Vagina (tissue), 2 donors: Measurements from ENCODE around the gene ACADL. TPM values are rescaled to one million over a fixed set of nuclear protein-coding genes. Genes with fewer than 3 reads are reported as not detected.

ENCODE experiments used
- DNase-seq, 2 donors: peaks; one replicate each; pipeline ENCODE4 v3.0.0-alpha.2; 2017; ENCODE audit errors: extremely low spot score in 2 of 2
- H3K27ac ChIP-seq: fragments of 200-600 bp; sonication (generic); one replicate; pipeline ENCODE4 v1.5.1; 2019
- H3K27me3 ChIP-seq: fragments of 200-600 bp; sonication (generic); one replicate; pipeline ENCODE4 v1.5.1; 2019
- H3K36me3 ChIP-seq, 2 donors: fragments of 200-600 bp; sonication (generic); one replicate each; pipeline ENCODE4 v1.5.1; 2017 to 2019
- H3K4me1 ChIP-seq: fragments of 200-600 bp; sonication (generic); one replicate; pipeline ENCODE4 v1.5.1; 2019
- H3K4me3 ChIP-seq, 2 donors: fragments of 200-600 bp; sonication (generic); 1 replicate in 1 of 2; 2 replicates in 1 of 2; pipeline ENCODE4 v1.5.1; 2016 to 2019
- H3K9me3 ChIP-seq: fragments of 200-600 bp; sonication (generic); one replicate; pipeline ENCODE4 v1.5.1; 2019
- POLR2A ChIP-seq, 2 donors: fragments of 450-650 bp; IDR thresholded peaks; one replicate each; pipeline ENCODE4 v1.6.1; 2017; ENCODE audit warnings: antibody characterized with exemption in 2 of 2, mild to moderate bottlenecking in 2 of 2, moderate library complexity in 2 of 2
- POLR2AphosphoS5 ChIP-seq, 2 donors: sonication (generic); formaldehyde crosslinking; IDR thresholded peaks; one replicate each; pipeline ENCODE4 v1.9.0; 2017; ENCODE audit warnings: antibody characterized with exemption in 2 of 2, mild to moderate bottlenecking in 2 of 2, low read depth in 1 of 2; ENCODE audit not compliant: insufficient read depth in 1 of 2
- intact Hi-C: fragments of 100-400 bp; cut with DNase I; formaldehyde crosslinking; loops from one replicate; pipeline ENCODE4 v1.15.1; 2023
- total RNA-seq: library from RNA; depleted of rRNA; stranded (reverse); fragments of >200 nt; gene quantifications from one replicate; pipeline ENCODE4 v1.2.3, GENCODE V29; 2016
- TF ChIP-seq, protein P1 (sequence below), 3 experiments: fragments of 450-650 bp in 2 of 3; fragments of 200-600 bp in 1 of 3; sonication (generic) in 1 of 3; IDR thresholded peaks; one replicate each; pipeline ENCODE4 v1.5.1; 2017 to 2019; ENCODE audit warnings: antibody characterized with exemption in 3 of 3, mild to moderate bottlenecking in 2 of 3, moderate library complexity in 2 of 3

The ACADL gene
- total RNA-seq, 1 donor from 2014 or later: 10.6 TPM

GRCh38 chr2:210250622-210251021 is 25.4 kb upstream of the ACADL start:
- TF ChIP-seq POLR2A (IDR thresholded peaks at IDR 0.05) (no peak), POLR2AphosphoS5 (IDR thresholded peaks at IDR 0.05; ENCODE audit: insufficient read depth in 1 of 2, low read depth in 1 of 2) (no peak)
- TF ChIP-seq, protein P1, sequence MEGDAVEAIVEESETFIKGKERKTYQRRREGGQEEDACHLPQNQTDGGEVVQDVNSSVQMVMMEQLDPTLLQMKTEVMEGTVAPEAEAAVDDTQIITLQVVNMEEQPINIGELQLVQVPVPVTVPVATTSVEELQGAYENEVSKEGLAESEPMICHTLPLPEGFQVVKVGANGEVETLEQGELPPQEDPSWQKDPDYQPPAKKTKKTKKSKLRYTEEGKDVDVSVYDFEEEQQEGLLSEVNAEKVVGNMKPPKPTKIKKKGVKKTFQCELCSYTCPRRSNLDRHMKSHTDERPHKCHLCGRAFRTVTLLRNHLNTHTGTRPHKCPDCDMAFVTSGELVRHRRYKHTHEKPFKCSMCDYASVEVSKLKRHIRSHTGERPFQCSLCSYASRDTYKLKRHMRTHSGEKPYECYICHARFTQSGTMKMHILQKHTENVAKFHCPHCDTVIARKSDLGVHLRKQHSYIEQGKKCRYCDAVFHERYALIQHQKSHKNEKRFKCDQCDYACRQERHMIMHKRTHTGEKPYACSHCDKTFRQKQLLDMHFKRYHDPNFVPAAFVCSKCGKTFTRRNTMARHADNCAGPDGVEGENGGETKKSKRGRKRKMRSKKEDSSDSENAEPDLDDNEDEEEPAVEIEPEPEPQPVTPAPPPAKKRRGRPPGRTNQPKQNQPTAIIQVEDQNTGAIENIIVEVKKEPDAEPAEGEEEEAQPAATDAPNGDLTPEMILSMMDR (IDR thresholded peaks at IDR 0.05): no peak
- no peak overlapping the region for H3K4me3 ChIP-seq
- intact Hi-C loops: no loop called here
- H3K36me3 ChIP-seq: no peaks in the 10 kb centered on the region
- no peaks in the 10 kb centered on the region for H3K27me3 ChIP-seq
- H3K27ac ChIP-seq: no peak overlapping the region
- H3K9me3 ChIP-seq: no peaks in the 10 kb centered on the region
- H3K4me1 ChIP-seq: no peaks in the 10 kb centered on the region
- no peak for DNase-seq

- no peaks in the 10 kb centered on the region for H3K36me3 ChIP-seq
- TF ChIP-seq POLR2A (IDR thresholded peaks at IDR 0.05) (no peak), POLR2AphosphoS5 (IDR thresholded peaks at IDR 0.05; ENCODE audit: insufficient read depth in 1 of 2, low read depth in 1 of 2) (no peak)
- TF ChIP-seq, protein P1 (IDR thresholded peaks at IDR 0.05): no peak
- H3K27ac ChIP-seq: no peak overlapping the region
- DNase-seq: no peak
- no peaks in the 10 kb centered on the region for H3K4me1 ChIP-seq
- H3K27me3 ChIP-seq: no peaks in the 10 kb centered on the region
- no peak overlapping the region for H3K4me3 ChIP-seq
- intact Hi-C loops: no loop called here
- no peaks in the 10 kb centered on the region for H3K9me3 ChIP-seq
Measured at GRCh38 chr2:210233487-210233886, 8.2 kb upstream of the ACADL start.

DNA sequence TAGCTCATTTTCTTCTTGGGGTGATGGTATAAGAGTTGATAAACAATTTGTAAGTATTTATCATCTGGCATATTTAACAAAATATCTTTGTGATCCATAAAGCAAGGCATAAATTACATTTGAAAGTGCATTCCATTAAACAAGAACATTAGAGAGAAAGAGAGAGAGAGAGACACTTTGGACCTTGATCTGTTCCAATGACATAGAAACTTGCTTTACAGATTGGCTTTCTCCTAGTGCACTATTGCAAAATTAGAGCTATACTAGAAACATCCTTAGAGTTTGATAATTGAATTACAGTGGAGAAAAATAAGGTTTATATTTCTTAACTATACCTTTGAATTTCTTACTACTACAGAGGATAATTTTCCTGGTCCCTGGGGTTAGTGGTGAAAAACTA is 5.7 kb upstream of the ACADL start:
- Histone ChIP-seq H3K4me1 (peaks cover 1% of the 10 kb centered on the region), H3K4me3 (no peak overlapping the region), H3K36me3 (no peaks in the 10 kb centered on the region), H3K27me3 (no peaks in the 10 kb centered on the region), H3K9me3 (no peaks in the 10 kb centered on the region), H3K27ac (no peak overlapping the region)
- DNase-seq: no peak
- TF ChIP-seq POLR2A (IDR thresholded peaks at IDR 0.05) (no peak), POLR2AphosphoS5 (IDR thresholded peaks at IDR 0.05; ENCODE audit: insufficient read depth in 1 of 2, low read depth in 1 of 2) (no peak)
- TF ChIP-seq, protein P1 (IDR thresholded peaks at IDR 0.05): no peak
- intact Hi-C loops: no loop called here

- peaks cover 6% of the 10 kb centered on the region for H3K4me1 ChIP-seq
- no peak overlapping the region for H3K4me3 ChIP-seq
- intact Hi-C loops: no loop called here
- H3K27ac ChIP-seq: no peak overlapping the region
- no peaks in the 10 kb centered on the region for H3K9me3 ChIP-seq
- TF ChIP-seq, protein P1 (IDR thresholded peaks at IDR 0.05): no peak
- TF ChIP-seq POLR2AphosphoS5 (IDR thresholded peaks at IDR 0.05; ENCODE audit: insufficient read depth in 1 of 2, low read depth in 1 of 2) (no peak), POLR2A (IDR thresholded peaks at IDR 0.05) (no peak)
- no peak for DNase-seq
- H3K27me3 ChIP-seq: no peaks in the 10 kb centered on the region
- no peaks in the 10 kb centered on the region for H3K36me3 ChIP-seq
Measured at GRCh38 chr2:210230518-210230917, 5.3 kb upstream of the ACADL start.

DNA sequence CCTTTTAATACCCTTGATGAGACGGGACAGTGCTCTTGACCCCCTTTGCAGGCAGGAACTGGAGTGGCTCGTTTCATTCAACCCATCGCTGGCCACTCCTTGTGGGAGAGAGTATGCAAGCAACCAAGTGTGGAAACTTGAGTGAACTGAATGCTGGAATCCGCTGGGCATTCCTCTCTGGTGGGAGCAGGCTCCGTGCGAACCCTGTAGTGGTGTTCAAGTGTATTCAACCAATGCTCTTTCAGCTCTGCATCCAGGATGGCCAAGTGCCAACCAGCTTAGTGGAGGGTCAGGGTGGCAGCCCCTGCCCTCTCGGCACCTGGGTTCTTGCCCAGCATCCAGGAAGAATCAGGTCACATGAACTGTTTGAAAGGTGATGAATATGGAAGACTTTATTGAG is 3.3 kb upstream of the ACADL start:
- Histone ChIP-seq H3K4me3 (no peak overlapping the region), H3K27me3 (no peaks in the 10 kb centered on the region), H3K4me1 (peaks cover 10% of the 10 kb centered on the region), H3K9me3 (no peaks in the 10 kb centered on the region), H3K27ac (no peak overlapping the region), H3K36me3 (no peaks in the 10 kb centered on the region)
- TF ChIP-seq, protein P1 (IDR thresholded peaks at IDR 0.05): no peak
- no peak for TF ChIP-seq POLR2A (IDR thresholded peaks at IDR 0.05)
- TF ChIP-seq POLR2AphosphoS5 (IDR thresholded peaks at IDR 0.05; ENCODE audit: insufficient read depth in 1 of 2, low read depth in 1 of 2): no peak
- no peak for DNase-seq
- intact Hi-C loops: no loop called here
